Brain pericyte (primary cell): ENCODE data around the gene TUBB6.

Experiments
- DNase-seq: peaks from one replicate; pipeline ENCODE4 v3.0.0-alpha.2; 2012; ENCODE audit warnings: low read depth, low spot score

The TUBB6 gene

GRCh38 chr18:12336887-12337286 is 28.8 kb downstream of the TUBB6 start:
- no peak for DNase-seq

- DNase-seq: no peak
These were observed 30.3 kb downstream of the TUBB6 start for GRCh38 chr18:12338382-12338781.

- DNase-seq: no peak
These were observed 33.1 kb downstream of the TUBB6 start for GRCh38 chr18:12340945-12341660.

- DNase-seq: no peak
These were observed 34.6 kb downstream of the TUBB6 start for GRCh38 chr18:12342661-12343060.

- DNase-seq: no peak
These were observed 37.6 kb downstream of the TUBB6 start for GRCh38 chr18:12345491-12346239.

GRCh38 chr18:12346240-12346565 is 38.2 kb downstream of the TUBB6 start:
- DNase-seq: no peak

GRCh38 chr18:12347895-12348294 is 39.9 kb downstream of the TUBB6 start:
- no peak for DNase-seq

GRCh38 chr18:12352188-12352587 is 44.1 kb downstream of the TUBB6 start:
- DNase-seq: no peak

- no peak for DNase-seq
These were observed 51.5 kb downstream of the TUBB6 start for GRCh38 chr18:12359515-12359927.

GRCh38 chr18:12361770-12362378 is 53.8 kb downstream of the TUBB6 start:
- DNase-seq: no peak

GRCh38 chr18:12362473-12363174 is 54.6 kb downstream of the TUBB6 start:
- DNase-seq: no peak

GRCh38 chr18:12366379-12366778 is 58.3 kb downstream of the TUBB6 start:
- no peak for DNase-seq

- no peak for DNase-seq
These were observed 58.7 kb downstream of the TUBB6 start for GRCh38 chr18:12366784-12367183.

GRCh38 chr18:12369211-12369610 is 61.2 kb downstream of the TUBB6 start:
- no peak for DNase-seq

GRCh38 chr18:12371590-12371989 is 63.5 kb downstream of the TUBB6 start:
- DNase-seq: no peak

- DNase-seq: no peak
These were observed 64.4 kb downstream of the TUBB6 start for GRCh38 chr18:12372406-12372805.

- no peak for DNase-seq
These were observed 65.2 kb downstream of the TUBB6 start for GRCh38 chr18:12373116-12373770.

GRCh38 chr18:12373771-12374116 is 65.7 kb downstream of the TUBB6 start:
- DNase-seq: no peak

- DNase-seq: no peak
These were observed 66.4 kb downstream of the TUBB6 start for GRCh38 chr18:12374401-12374800.
